Caco-2 (cell line): ENCODE data around the gene SBNO2. TPM values are rescaled to one million over a fixed set of nuclear protein-coding genes. Genes with fewer than 3 reads are reported as not detected.

Experiments
- BruUV-seq: library from RNA; stranded (reverse); fragments of 400-500 nt; replicated peaks from 2 replicates; lab custom pipeline; 2021; lab: Mats Ljungman, UMichigan
- CTCF ChIA-PET: fragments of 300-600 bp; sonication (Branson Sonifier 250); formaldehyde crosslinking; loops from one replicate; lab custom pipeline; 2022; ENCODE audit warnings: antibody characterized with exemption; lab: Charles Lee
- POLR2A ChIA-PET: fragments of 300-600 bp; sonication (Branson Sonifier 250); formaldehyde crosslinking; loops from one replicate; lab custom pipeline; 2022; ENCODE audit warnings: antibody characterized with exemption; lab: Charles Lee
- DNase-seq, 2 experiments: peaks; one replicate each; pipeline versions ENCODE4 v3.0.0 to v3.0.0-alpha.2; 2020 to 2022
- H3K27me3 ChIP-seq: replicated peaks from 2 replicates; pipeline ENCODE4 v1.6.0; 2011; ENCODE audit warnings: low read length; ENCODE audit not compliant: control insufficient read depth, insufficient read depth
- H3K36me3 ChIP-seq: 2 replicates; pipeline ENCODE4 v1.5.1; 2011; ENCODE audit warnings: low read length; ENCODE audit not compliant: control insufficient read depth, insufficient read depth
- H3K4me1 ChIP-seq: fragments of 250-450 bp; sonication (Bioruptor Pico); 2 replicates; pipeline ENCODE4 v1.5.1; 2020; ENCODE audit warnings: mild to moderate bottlenecking
- H3K4me3 ChIP-seq: 2 replicates; pipeline ENCODE4 v1.5.1; 2011; ENCODE audit warnings: low read depth, mild to moderate bottlenecking, control low read depth, low read length
- H3K9me3 ChIP-seq: fragments of 250-450 bp; sonication (Bioruptor Pico); 2 replicates; pipeline ENCODE4 v1.5.1; 2020; ENCODE audit warnings: mild to moderate bottlenecking, moderate library complexity
- H3K27ac Mint-ChIP-seq: one replicate; pipeline ENCODE4 v1.8.0; 2022; ENCODE audit warnings: mixed read lengths; ENCODE audit not compliant: unreplicated experiment
- H3K27me3 Mint-ChIP-seq: one replicate; pipeline ENCODE4 v1.8.0; 2022; ENCODE audit warnings: mixed read lengths; ENCODE audit not compliant: insufficient read depth, unreplicated experiment
- H3K36me3 Mint-ChIP-seq: one replicate; pipeline ENCODE4 v1.8.0; 2022; ENCODE audit warnings: mild to moderate bottlenecking, mixed read lengths; ENCODE audit not compliant: insufficient read depth, unreplicated experiment
- H3K4me1 Mint-ChIP-seq: one replicate; pipeline ENCODE4 v1.8.0; 2022; ENCODE audit warnings: low read depth, mixed read lengths; ENCODE audit not compliant: unreplicated experiment
- H3K4me3 Mint-ChIP-seq: one replicate; pipeline ENCODE4 v1.8.0; 2022; ENCODE audit warnings: mild to moderate bottlenecking, moderate library complexity, mixed read lengths; ENCODE audit not compliant: unreplicated experiment
- H3K9me3 Mint-ChIP-seq: one replicate; pipeline ENCODE4 v1.8.0; 2022; ENCODE audit warnings: mixed read lengths; ENCODE audit not compliant: unreplicated experiment
- CTCF ChIP-seq, 2 experiments: fragments of 200-600 bp in 1 of 2; IDR thresholded peaks; 1 replicate in 1 of 2; 2 replicates in 1 of 2; pipeline versions ENCODE4 v1.5.1 to v1.8.0; 2011 to 2022; ENCODE audit warnings: antibody characterized with exemption in 1 of 2, control low read depth in 1 of 2, inconsistent platforms in 1 of 2, low read depth in 1 of 2, low read length in 1 of 2, mild to moderate bottlenecking in 1 of 2, moderate library complexity in 1 of 2; ENCODE audit not compliant: insufficient read depth in 1 of 2, severe bottlenecking in 1 of 2, unreplicated experiment in 1 of 2
- intact Hi-C: fragments of 100-400 bp; cut with micrococcal nuclease; formaldehyde crosslinking; loops from one replicate; pipeline ENCODE4 v1.10.0; 2022; ENCODE audit not compliant: unreplicated experiment
- total RNA-seq: library from RNA; stranded (reverse); gene quantifications from 2 replicates; pipeline ENCODE4 v1.2.3, GENCODE V29; 2022

Gene SBNO2
- total RNA-seq, 1 experiment from 2014 or later: 41.2 TPM

GRCh38 chr19:1166872-1167573 is 7.0 kb downstream of the SBNO2 start:
- no peaks in the 10 kb centered on the region for H3K9me3 Mint-ChIP-seq
- peaks cover 17% of the 10 kb centered on the region for H3K36me3 Mint-ChIP-seq
- Histone ChIP-seq H3K36me3 (no peaks in the 10 kb centered on the region), H3K27me3 (no peaks in the 10 kb centered on the region), H3K9me3 (no peaks in the 10 kb centered on the region), H3K4me3 (no peak overlapping the region), H3K4me1 (0 out of 2 replicates have a peak, but pooled peaks cover 3% of the 10 kb centered on the region)
- no peak overlapping the region for H3K4me3 Mint-ChIP-seq
- no TSS peak for BruUV-seq
- ChIA-PET POLR2A (interaction anchor here (0.6 kb wide), 1 partner anchor 139 kb away, joined by 8 read pairs; no protein-coding TSS in a partner anchor), CTCF (no interaction called here)
- no peak overlapping the region for H3K27ac Mint-ChIP-seq
- DNase-seq: no peak
- H3K27me3 Mint-ChIP-seq: no peaks in the 10 kb centered on the region
- no peak for TF ChIP-seq CTCF (IDR thresholded peaks at IDR 0.05; ENCODE audit: insufficient read depth in 1 of 2, low read depth in 1 of 2, low read length in 1 of 2, severe bottlenecking in 1 of 2, unreplicated experiment in 1 of 2)
- H3K4me1 Mint-ChIP-seq: peaks cover 14% of the 10 kb centered on the region
- intact Hi-C loops: no loop called here

GRCh38 chr19:1164684-1165531 is 9.2 kb downstream of the SBNO2 start:
- peaks cover 5% of the 10 kb centered on the region for H3K4me1 Mint-ChIP-seq
- intact Hi-C loops: no loop called here
- TF ChIP-seq CTCF (IDR thresholded peaks at IDR 0.05; ENCODE audit: insufficient read depth in 1 of 2, low read depth in 1 of 2, low read length in 1 of 2, severe bottlenecking in 1 of 2, unreplicated experiment in 1 of 2): no peak
- CTCF ChIA-PET: no interaction called here
- no peak overlapping the region for H3K27ac Mint-ChIP-seq
- DNase-seq: no peak
- no peak overlapping the region for H3K4me3 Mint-ChIP-seq
- no peaks in the 10 kb centered on the region for H3K27me3 ChIP-seq
- H3K4me1 ChIP-seq: 0 out of 2 replicates have a peak, but pooled peaks cover 3% of the 10 kb centered on the region
- H3K36me3 Mint-ChIP-seq: peaks cover 23% of the 10 kb centered on the region
- POLR2A ChIA-PET: no interaction called here
- no TSS peak for BruUV-seq
- H3K27me3 Mint-ChIP-seq: no peaks in the 10 kb centered on the region
- H3K9me3 ChIP-seq: no peaks in the 10 kb centered on the region
- H3K9me3 Mint-ChIP-seq: no peaks in the 10 kb centered on the region
- peaks cover 1% of the 10 kb centered on the region for H3K36me3 ChIP-seq
- no peak overlapping the region for H3K4me3 ChIP-seq

GRCh38 chr19:1163934-1164683 is 10.0 kb downstream of the SBNO2 start:
- H3K4me1 Mint-ChIP-seq: peaks cover 5% of the 10 kb centered on the region

More at GRCh38 chr19:1163934-1164683, 10.0 kb downstream of the SBNO2 start:
- no peak for TF ChIP-seq CTCF (IDR thresholded peaks at IDR 0.05; ENCODE audit: insufficient read depth in 1 of 2, low read depth in 1 of 2, low read length in 1 of 2, severe bottlenecking in 1 of 2, unreplicated experiment in 1 of 2)
- no peak for DNase-seq
- Mint-ChIP-seq H3K9me3 (no peaks in the 10 kb centered on the region), H3K27me3 (no peaks in the 10 kb centered on the region), H3K36me3 (peaks cover 22% of the 10 kb centered on the region), H3K4me3 (no peak overlapping the region), H3K27ac (no peak overlapping the region)
- Histone ChIP-seq H3K27me3 (no peaks in the 10 kb centered on the region), H3K9me3 (no peaks in the 10 kb centered on the region), H3K36me3 (peaks cover 1% of the 10 kb centered on the region), H3K4me1 (no peaks in the 10 kb centered on the region), H3K4me3 (no peak overlapping the region)
- ChIA-PET POLR2A (no interaction called here), CTCF (no interaction called here)
- no TSS peak for BruUV-seq
- intact Hi-C loops: no loop called here
